OCI-M1 (cell line): ENCODE measurements around the gene RBFOX2.

Experiments
- DNase-seq: peaks from one replicate; lab custom pipeline; 2025; lab: John Stamatoyannopoulos, UW

RBFOX2 gene

GRCh38 chr22:35697142-35697541 lies 331.5 kb downstream of the RBFOX2 start:
- DNase-seq: no peak

GRCh38 chr22:35695202-35695601 lies 333.4 kb downstream of the RBFOX2 start:
- no peak for DNase-seq

GRCh38 chr22:35690001-35690400 lies 338.6 kb downstream of the RBFOX2 start:
- DNase-seq: no peak

- no peak for DNase-seq
These were observed 339.5 kb downstream of the RBFOX2 start for GRCh38 chr22:35688913-35689675.
